Calu3 (cell line): Measurements from ENCODE around the gene ARHGEF10L. TPM values are rescaled to one million over a fixed set of nuclear protein-coding genes. Genes with fewer than 3 reads are reported as not detected.

Experiments used
- BruUV-seq: library from RNA; stranded (reverse); fragments of 400-500 nt; replicated peaks from 2 replicates; lab custom pipeline; 2021; lab: Mats Ljungman, UMichigan
- CTCF ChIA-PET: fragments of 300-600 bp; sonication (Branson Sonifier 250); formaldehyde crosslinking; loops from one replicate; lab custom pipeline; 2022; ENCODE audit warnings: antibody characterized with exemption; lab: Charles Lee
- DNase-seq: peaks from one replicate; pipeline ENCODE4 v3.0.0; 2022
- H3K27ac Mint-ChIP-seq: one replicate; pipeline ENCODE4 v1.8.0; 2022; ENCODE audit warnings: mixed read lengths; ENCODE audit not compliant: unreplicated experiment
- H3K27me3 Mint-ChIP-seq: one replicate; pipeline ENCODE4 v1.8.0; 2022; ENCODE audit warnings: mixed read lengths; ENCODE audit not compliant: unreplicated experiment
- H3K36me3 Mint-ChIP-seq: one replicate; pipeline ENCODE4 v1.8.0; 2022; ENCODE audit warnings: mild to moderate bottlenecking, moderate library complexity, mixed read lengths; ENCODE audit not compliant: insufficient read depth, unreplicated experiment
- H3K4me1 Mint-ChIP-seq: one replicate; pipeline ENCODE4 v1.8.0; 2022; ENCODE audit warnings: mild to moderate bottlenecking, low read depth, mixed read lengths; ENCODE audit not compliant: unreplicated experiment
- H3K4me3 Mint-ChIP-seq: one replicate; pipeline ENCODE4 v1.8.0; 2022; ENCODE audit warnings: mild to moderate bottlenecking, low read depth, moderate library complexity, mixed read lengths; ENCODE audit not compliant: unreplicated experiment
- H3K9me3 Mint-ChIP-seq: one replicate; pipeline ENCODE4 v1.8.0; 2022; ENCODE audit warnings: low read depth, mixed read lengths; ENCODE audit not compliant: unreplicated experiment
- intact Hi-C: fragments of 100-400 bp; cut with micrococcal nuclease; formaldehyde crosslinking; loops from one replicate; pipeline ENCODE4 v1.10.0; 2022; ENCODE audit not compliant: unreplicated experiment
- total RNA-seq: library from RNA; stranded (reverse); gene quantifications from 2 replicates; pipeline ENCODE4 v1.2.3, GENCODE V29; 2022
- TF ChIP-seq, protein P1 (sequence below): fragments of 200-600 bp; IDR thresholded peaks from one replicate; pipeline ENCODE4 v1.8.0; 2022; ENCODE audit warnings: antibody characterized with exemption; ENCODE audit not compliant: unreplicated experiment

The ARHGEF10L gene
- total RNA-seq, 1 experiment from 2014 or later: 20.1 TPM

DNA sequence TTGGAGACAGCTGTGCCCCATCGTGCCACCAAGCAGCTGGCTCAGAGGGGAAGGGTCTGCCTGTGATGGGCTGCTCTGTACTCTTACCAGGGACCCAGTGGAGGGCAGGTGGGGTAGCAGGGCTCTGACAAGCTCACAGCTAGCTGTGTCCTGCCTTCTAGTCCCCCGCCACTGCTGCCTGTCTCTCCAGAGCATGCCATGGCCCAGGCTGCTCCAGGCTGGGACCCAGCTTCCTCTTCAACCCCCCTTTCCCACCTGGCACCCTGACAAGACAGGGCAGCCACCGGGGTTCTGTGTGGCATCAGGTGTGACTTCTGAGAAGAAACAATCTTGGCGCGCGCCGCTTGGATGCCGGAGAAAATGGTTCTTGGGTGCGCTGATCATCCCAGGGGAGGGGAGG is 123.3 kb downstream of the ARHGEF10L start:
- CTCF ChIA-PET: interaction anchor here (0.7 kb wide), 1 partner anchor 112 kb away, joined by 4 read pairs; no protein-coding TSS in a partner anchor
- Mint-ChIP-seq H3K27ac (no peak overlapping the region), H3K4me3 (no peak overlapping the region), H3K36me3 (peaks cover 7% of the 10 kb centered on the region), H3K9me3 (no peaks in the 10 kb centered on the region), H3K27me3 (no peaks in the 10 kb centered on the region), H3K4me1 (no peaks in the 10 kb centered on the region)
- TF ChIP-seq, protein P1, sequence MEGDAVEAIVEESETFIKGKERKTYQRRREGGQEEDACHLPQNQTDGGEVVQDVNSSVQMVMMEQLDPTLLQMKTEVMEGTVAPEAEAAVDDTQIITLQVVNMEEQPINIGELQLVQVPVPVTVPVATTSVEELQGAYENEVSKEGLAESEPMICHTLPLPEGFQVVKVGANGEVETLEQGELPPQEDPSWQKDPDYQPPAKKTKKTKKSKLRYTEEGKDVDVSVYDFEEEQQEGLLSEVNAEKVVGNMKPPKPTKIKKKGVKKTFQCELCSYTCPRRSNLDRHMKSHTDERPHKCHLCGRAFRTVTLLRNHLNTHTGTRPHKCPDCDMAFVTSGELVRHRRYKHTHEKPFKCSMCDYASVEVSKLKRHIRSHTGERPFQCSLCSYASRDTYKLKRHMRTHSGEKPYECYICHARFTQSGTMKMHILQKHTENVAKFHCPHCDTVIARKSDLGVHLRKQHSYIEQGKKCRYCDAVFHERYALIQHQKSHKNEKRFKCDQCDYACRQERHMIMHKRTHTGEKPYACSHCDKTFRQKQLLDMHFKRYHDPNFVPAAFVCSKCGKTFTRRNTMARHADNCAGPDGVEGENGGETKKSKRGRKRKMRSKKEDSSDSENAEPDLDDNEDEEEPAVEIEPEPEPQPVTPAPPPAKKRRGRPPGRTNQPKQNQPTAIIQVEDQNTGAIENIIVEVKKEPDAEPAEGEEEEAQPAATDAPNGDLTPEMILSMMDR: no peak
- no peak for DNase-seq
- intact Hi-C loops: no loop called here
- BruUV-seq: no TSS peak

DNA sequence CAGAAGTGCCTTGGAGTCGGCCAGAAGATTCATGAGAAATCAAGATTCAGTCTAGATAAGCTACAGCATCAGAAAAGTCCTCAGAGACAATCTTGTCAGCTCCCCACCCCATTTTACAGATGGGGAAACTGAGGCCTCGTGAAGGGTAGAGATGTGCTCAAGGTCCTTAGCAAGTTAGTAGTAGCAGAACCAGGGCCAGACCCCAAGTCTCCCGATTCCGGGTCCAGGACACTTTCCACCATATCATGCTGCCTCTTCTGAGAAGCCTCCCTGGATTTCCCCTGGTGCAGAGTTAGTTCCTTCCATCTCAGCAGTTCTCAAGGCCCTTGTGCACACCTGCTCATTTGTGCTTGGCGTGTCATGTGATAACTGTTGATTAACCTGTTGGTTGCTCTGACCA is 124.1 kb downstream of the ARHGEF10L start:
- no peaks in the 10 kb centered on the region for H3K4me1 Mint-ChIP-seq
- CTCF ChIA-PET: no interaction called here
- peaks cover 7% of the 10 kb centered on the region for H3K36me3 Mint-ChIP-seq
- H3K4me3 Mint-ChIP-seq: no peak overlapping the region
- H3K27me3 Mint-ChIP-seq: no peaks in the 10 kb centered on the region
- H3K9me3 Mint-ChIP-seq: no peaks in the 10 kb centered on the region
- TF ChIP-seq, protein P1: no peak
- intact Hi-C loops: no loop called here
- no peak for DNase-seq
- BruUV-seq: no TSS peak
- H3K27ac Mint-ChIP-seq: no peak overlapping the region

DNA sequence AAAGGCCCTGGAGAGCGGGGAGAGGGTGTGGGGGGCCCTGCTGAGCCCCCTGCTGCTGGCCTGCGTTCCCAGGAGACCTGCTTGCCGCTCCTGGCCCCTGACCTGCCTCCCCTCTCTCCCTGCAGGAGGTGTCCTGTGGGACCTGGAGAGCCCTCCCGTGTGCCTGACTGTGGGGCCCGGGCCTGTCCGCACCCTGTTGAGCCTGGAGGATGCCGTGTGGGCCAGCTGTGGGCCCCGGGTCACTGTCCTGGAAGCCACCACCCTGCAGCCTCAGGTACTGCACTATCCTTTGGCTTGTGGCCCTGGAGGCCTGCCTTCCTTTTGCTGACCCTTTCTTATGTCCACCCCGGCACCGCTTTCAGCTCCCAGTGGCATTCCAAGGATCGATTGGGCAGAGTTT is 124.8 kb downstream of the ARHGEF10L start:
- Mint-ChIP-seq H3K36me3 (peaks cover 7% of the 10 kb centered on the region), H3K4me3 (no peak overlapping the region), H3K27ac (no peak overlapping the region), H3K9me3 (no peaks in the 10 kb centered on the region), H3K27me3 (no peaks in the 10 kb centered on the region), H3K4me1 (no peaks in the 10 kb centered on the region)
- no TSS peak for BruUV-seq
- no peak for DNase-seq
- CTCF ChIA-PET: no interaction called here
- TF ChIP-seq, protein P1: no peak
- intact Hi-C loops: no loop called here

DNA sequence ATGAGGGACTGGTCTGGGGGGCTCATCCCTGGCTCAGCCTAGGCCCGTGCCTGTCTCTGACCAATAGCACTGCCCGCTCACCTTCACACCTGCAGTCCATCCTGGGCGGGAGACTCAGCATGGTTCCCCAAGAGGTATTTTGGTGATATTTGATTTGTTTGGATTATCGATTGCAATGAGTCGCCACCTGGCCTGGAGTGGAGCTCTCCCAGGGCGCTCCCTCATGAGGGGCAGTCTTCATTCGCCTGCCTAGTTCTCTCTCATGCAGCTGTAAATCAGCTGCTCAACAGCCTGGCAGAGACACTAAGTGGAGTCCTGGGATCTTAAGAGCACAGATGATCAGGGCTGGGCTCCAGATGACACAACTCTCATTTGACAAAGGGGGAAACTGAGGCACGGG is 125.6 kb downstream of the ARHGEF10L start:
- Mint-ChIP-seq H3K27ac (no peak overlapping the region), H3K4me1 (no peaks in the 10 kb centered on the region), H3K4me3 (no peak overlapping the region), H3K9me3 (no peaks in the 10 kb centered on the region), H3K27me3 (no peaks in the 10 kb centered on the region), H3K36me3 (peaks cover 12% of the 10 kb centered on the region)
- DNase-seq: no peak
- TF ChIP-seq, protein P1: no peak
- intact Hi-C loops: no loop called here
- no TSS peak for BruUV-seq
- CTCF ChIA-PET: no interaction called here
